ENCODE measurements around the gene WDR53. TPM values are rescaled to one million over a fixed set of nuclear protein-coding genes. Genes with fewer than 3 reads are reported as not detected.
"Not testable (repeated sequence)": the region's sequence is repeated elsewhere in the genome, so short reads cannot be mapped to it uniquely, and the experiment has no call there.

Gene WDR53
- total RNA-seq (2014; rRNA removed; shearing (Covaris generic); ENCODE audit: low replicate concordance) = 7.7 and 9.0 TPM in 2 replicates

GRCh38 chr3:196568246-196569002 lies at the start of gene WDR53, which contains the start of gene FBXO45:
Gene WDR53 (minus strand): TSS chr3:196568554. CDS start chr3:196561475, 7,079 bp downstream.
Gene FBXO45 (plus strand): TSS chr3:196568660. CDS start chr3:196568985, 325 bp downstream.
- H3K36me3 ChIP-seq = peaks cover 11% of the 10 kb centered on the region
- peak within 1 kb of the TSS; percentile 95 for H3K4me3 ChIP-seq
- DNase-seq = peak; percentile 98
- no peaks in the 10 kb centered on the region for H3K9me3 ChIP-seq
- H3K27me3 ChIP-seq = no peaks in the 10 kb centered on the region

GRCh38 chr3:196617256-196617655 lies 48.9 kb upstream of the WDR53 start:
- no peak for DNase-seq
- Histone ChIP-seq H3K9me3 (no peaks in the 10 kb centered on the region), H3K27me3 (no peaks in the 10 kb centered on the region), H3K4me3 (no peak overlapping the region), H3K36me3 (no peaks in the 10 kb centered on the region)

GRCh38 chr3:196615234-196615633 lies 46.9 kb upstream of the WDR53 start:
- DNase-seq, H3K4me3 ChIP-seq, H3K27me3 ChIP-seq, H3K9me3 ChIP-seq, H3K36me3 ChIP-seq: not testable (repeated sequence)

GRCh38 chr3:196611761-196612483 lies 43.6 kb upstream of the WDR53 start:
- DNase-seq = no peak

DNA sequence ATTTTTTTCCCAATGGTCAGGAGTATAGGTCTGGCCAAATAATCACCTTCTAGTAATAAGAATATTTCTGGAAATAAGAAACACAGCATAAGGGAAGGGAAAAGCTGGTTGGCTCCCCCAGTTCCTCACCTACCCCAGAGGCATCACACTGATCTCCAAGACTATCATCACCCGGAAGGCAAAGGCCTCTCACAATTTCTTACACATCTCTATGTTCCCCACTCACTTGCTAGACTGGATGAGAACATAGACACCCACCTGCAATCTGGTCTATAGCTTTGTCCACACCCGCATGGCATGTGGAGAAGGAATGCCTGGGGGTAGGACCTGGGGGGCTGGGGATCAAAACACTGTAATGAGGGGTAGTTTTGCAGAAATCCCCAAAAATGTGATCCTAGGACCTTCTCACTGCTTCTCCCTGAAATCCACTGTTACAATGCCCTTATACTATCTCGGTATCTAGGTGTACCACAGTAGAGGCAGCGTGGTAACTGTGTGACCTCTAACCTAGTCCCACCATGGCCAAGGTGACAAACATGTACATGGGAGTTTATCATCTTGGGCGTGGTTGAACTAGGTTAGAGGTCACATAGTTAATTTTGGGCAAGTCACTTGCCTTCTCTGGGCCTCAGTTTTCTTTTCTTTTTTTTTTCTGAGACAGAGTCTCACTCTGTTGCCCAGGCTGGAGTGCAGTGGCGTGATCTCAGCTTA lies 41.6 kb upstream of the WDR53 start:
- Histone ChIP-seq H3K27me3 (no peaks in the 10 kb centered on the region), H3K4me3 (no peak overlapping the region), H3K9me3 (no peaks in the 10 kb centered on the region), H3K36me3 (no peaks in the 10 kb centered on the region)
- no peak for DNase-seq

More at GRCh38 chr3:196611761-196612483, 43.6 kb upstream of the WDR53 start:
- Histone ChIP-seq H3K4me3 (no peak overlapping the region), H3K27me3 (no peaks in the 10 kb centered on the region), H3K9me3 (no peaks in the 10 kb centered on the region), H3K36me3 (no peaks in the 10 kb centered on the region)

- DNase-seq = peak; percentile 82
- Histone ChIP-seq H3K36me3 (no peaks in the 10 kb centered on the region), H3K27me3 (no peaks in the 10 kb centered on the region), H3K4me3 (no peak overlapping the region), H3K9me3 (no peaks in the 10 kb centered on the region)
Measured at GRCh38 chr3:196609343-196609775, 41.0 kb upstream of the WDR53 start.

DNA sequence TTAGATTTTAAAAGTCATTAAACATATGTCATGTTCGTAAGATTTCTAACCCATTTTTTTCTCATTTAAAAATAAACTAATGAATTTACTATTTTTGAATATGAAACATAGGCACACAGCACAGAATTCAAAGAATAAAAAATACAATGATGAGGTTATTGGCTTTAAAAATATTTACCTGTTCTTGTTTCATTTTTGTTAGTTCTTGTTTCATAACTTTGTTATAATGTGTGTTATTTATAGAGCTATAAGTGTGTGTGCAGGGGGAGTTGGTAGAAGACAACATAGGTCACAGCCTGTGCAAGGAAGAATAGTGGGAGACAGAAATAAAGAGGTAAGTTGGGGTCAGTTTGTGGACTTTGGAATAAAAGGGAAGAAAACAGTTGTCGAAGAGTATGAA lies 40.3 kb upstream of the WDR53 start:
- no peaks in the 10 kb centered on the region for H3K9me3 ChIP-seq
- DNase-seq = no peak
- no peak overlapping the region for H3K4me3 ChIP-seq
- H3K36me3 ChIP-seq = no peaks in the 10 kb centered on the region
- no peaks in the 10 kb centered on the region for H3K27me3 ChIP-seq

- DNase-seq = no peak
- Histone ChIP-seq H3K4me3 (no peak overlapping the region), H3K36me3 (no peaks in the 10 kb centered on the region), H3K9me3 (no peaks in the 10 kb centered on the region), H3K27me3 (no peaks in the 10 kb centered on the region)
Measured at GRCh38 chr3:196604548-196604947, 36.2 kb upstream of the WDR53 start.

DNA sequence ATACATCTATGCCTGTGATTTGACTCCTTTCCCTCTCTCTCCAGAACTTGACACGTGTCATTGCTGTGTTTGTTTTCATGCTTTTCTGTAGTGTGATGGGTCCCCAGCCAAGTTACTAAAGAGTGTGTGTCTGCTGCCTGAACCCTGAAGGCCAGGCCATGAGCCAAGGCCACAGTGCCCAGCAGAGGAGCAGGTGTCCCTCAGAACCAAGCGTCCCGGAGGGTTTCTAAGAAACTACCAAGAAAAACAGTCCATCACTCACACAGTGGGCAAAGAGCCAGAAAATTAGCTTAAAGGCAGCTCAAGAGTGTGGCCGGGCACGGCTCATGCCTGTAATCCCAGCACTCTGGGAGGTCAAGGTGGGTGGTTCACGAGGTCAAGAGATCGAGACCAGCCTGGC lies 35.3 kb upstream of the WDR53 start:
- Histone ChIP-seq H3K4me3 (no peak overlapping the region), H3K36me3 (no peaks in the 10 kb centered on the region), H3K9me3 (no peaks in the 10 kb centered on the region), H3K27me3 (no peaks in the 10 kb centered on the region)
- no peak for DNase-seq

DNA sequence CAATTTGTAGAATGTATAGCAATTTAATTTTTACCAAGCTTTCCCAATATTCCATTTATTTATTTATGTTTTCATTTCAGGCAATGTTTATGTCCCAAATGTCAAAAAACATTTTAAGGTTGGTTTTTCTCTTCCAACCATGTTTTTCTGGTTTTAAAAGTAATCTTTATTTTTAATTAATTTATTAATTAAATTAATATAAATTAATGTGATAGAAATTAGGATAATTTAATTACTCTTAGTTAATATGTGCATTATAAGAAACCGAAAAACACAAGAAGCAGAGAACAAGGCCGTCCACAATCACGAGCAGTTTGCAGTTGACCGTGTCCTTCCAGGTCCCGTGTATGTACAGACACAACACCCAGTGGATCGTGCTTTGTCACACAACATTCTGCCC lies 34.3 kb upstream of the WDR53 start:
- peaks cover 2% of the 10 kb centered on the region; the same call in 1 of the 2 replicates for H3K27me3 ChIP-seq
- H3K4me3 ChIP-seq = no peak overlapping the region
- no peaks in the 10 kb centered on the region for H3K9me3 ChIP-seq
- no peak for DNase-seq
- H3K36me3 ChIP-seq = no peaks in the 10 kb centered on the region

DNA sequence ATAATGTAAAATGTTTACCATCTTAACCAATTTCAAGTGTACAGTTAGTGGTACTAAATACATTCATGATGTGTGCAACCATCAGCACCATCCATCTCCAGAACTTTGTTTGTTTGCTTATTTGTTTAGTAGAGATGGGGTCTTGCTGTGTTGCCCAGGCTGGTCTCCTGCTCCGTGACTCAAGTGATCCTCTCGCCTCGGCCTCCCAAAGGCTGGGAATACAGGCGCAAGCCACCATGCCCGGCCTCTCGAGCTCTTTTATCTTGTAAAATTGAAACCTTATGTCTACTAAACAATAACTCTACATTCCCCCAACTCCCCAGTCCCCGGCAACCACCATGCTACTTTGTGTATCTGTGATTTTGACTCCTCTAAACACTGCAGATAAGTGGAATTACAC lies 32.0 kb upstream of the WDR53 start:
- H3K27me3 ChIP-seq = peaks cover 19% of the 10 kb centered on the region
- no peak for DNase-seq

DNA sequence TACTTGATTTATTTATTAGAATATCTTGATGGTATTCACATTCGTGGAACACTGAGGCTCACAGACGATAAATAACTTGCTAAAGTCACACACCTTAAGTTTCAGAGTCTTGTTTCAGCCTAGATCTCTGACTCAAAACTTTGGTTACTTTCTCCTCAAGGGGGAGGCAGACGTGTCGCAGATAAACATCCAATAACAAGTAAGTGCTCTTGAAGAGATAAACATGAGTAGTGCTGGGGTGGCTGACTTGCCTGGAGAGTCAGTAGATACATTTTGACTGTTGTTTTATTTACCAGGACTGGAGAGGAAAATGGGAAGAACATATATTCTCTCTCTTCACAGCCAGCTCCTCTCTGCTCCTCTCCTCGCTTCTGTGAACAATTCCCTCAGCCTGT lies 31.4 kb upstream of the WDR53 start:
- DNase-seq = no peak
- H3K4me3 ChIP-seq = no peak overlapping the region
- H3K36me3 ChIP-seq = no peaks in the 10 kb centered on the region
- no peaks in the 10 kb centered on the region for H3K9me3 ChIP-seq
- H3K27me3 ChIP-seq = peaks cover 21% of the 10 kb centered on the region

More for the DNA sequence above, 32.0 kb upstream of the WDR53 start:
- no peaks in the 10 kb centered on the region for H3K9me3 ChIP-seq
- H3K36me3 ChIP-seq = no peaks in the 10 kb centered on the region
- no peak overlapping the region for H3K4me3 ChIP-seq

DNA sequence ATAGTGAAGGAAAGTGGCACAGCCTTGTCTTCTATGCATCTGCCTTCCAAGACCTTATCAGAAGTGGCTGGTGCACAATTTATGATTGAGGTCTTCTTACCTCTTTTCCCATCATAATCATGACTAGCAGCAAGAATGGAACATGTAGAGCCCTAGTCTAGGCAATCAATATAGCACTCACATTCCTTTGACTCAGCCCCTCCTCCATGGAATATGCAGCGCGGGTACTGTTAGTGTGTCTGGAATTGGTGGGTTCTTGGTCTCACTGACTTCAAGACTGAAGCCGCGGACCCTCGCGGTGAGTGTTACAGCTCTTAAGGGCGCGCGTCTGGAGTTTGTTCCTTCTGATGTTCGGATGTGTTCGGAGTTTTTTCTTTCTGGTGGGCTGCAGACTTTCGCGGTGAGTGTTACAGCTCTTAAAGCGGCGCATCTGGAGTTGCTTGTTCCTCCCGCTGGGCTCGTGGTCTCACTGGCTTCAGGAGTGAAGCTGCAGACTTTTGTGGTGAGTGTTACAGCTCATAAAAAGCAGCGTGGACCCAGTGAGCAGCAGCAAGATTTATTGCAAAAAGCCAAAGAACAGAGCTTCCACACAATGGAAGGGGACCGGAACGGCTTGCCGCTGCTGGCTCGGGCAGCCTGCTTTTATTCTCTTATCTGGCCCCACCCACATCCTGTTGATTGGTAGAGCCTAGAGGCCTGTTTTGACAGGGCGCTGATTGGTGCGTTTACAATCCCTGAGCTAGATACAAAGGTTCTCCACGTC lies 29.8 kb upstream of the WDR53 start:
- DNase-seq = peak; percentile 19
- peaks cover 21% of the 10 kb centered on the region for H3K27me3 ChIP-seq
- peak overlapping the region; percentile 16 for H3K4me3 ChIP-seq
- H3K9me3 ChIP-seq, H3K36me3 ChIP-seq: not testable (repeated sequence)

GRCh38 chr3:196596355-196596754 lies 28.0 kb upstream of the WDR53 start:
- DNase-seq = no peak
- Histone ChIP-seq H3K36me3 (no peaks in the 10 kb centered on the region), H3K4me3 (no peak overlapping the region), H3K9me3 (no peaks in the 10 kb centered on the region), H3K27me3 (peaks cover 21% of the 10 kb centered on the region)

GRCh38 chr3:196590279-196590678 lies 21.9 kb upstream of the WDR53 start:
- DNase-seq = no peak
- 0 out of 2 replicates have a peak, but pooled peaks cover 1% of the 10 kb centered on the region for H3K27me3 ChIP-seq
- H3K36me3 ChIP-seq = peaks cover 17% of the 10 kb centered on the region
- no peak overlapping the region for H3K4me3 ChIP-seq
- no peaks in the 10 kb centered on the region for H3K9me3 ChIP-seq

GRCh38 chr3:196585044-196585757 lies 16.8 kb upstream of the WDR53 start:
- Histone ChIP-seq H3K4me3 (no peak overlapping the region), H3K36me3 (peaks cover 53% of the 10 kb centered on the region), H3K9me3 (no peaks in the 10 kb centered on the region), H3K27me3 (no peaks in the 10 kb centered on the region)
- no peak for DNase-seq
